Upper lobe of left lung (tissue), 6 donors: ENCODE measurements around the gene MIPOL1. TPM values are rescaled to one million over a fixed set of nuclear protein-coding genes. Genes with fewer than 3 reads are reported as not detected.

Source experiments
- ATAC-seq, 2 donors: fragments of 200-7000 bp; cut with Tn5 transposase; one replicate each; pipeline ENCODE4 v1.9.1; 2022; ENCODE audit warnings: mild to moderate bottlenecking in 2 of 2, moderate library complexity in 2 of 2; ENCODE audit not compliant: low FRiP score in 2 of 2
- DNase-seq, 2 donors: peaks; one replicate each; pipeline ENCODE4 v3.0.0-alpha.2; 2019 to 2020
- H3K27ac ChIP-seq, 4 donors: fragments of 200-600 bp; sonication (generic); one replicate each; pipeline ENCODE4 v1.5.1; 2016 to 2019
- H3K27me3 ChIP-seq, 4 donors: fragments of 200-600 bp; sonication (generic); one replicate each; pipeline ENCODE4 v1.5.1; 2017 to 2019
- H3K36me3 ChIP-seq, 4 donors: fragments of 200-600 bp; sonication (generic); one replicate each; pipeline ENCODE4 v1.5.1; 2016 to 2019
- H3K4me1 ChIP-seq, 4 donors: fragments of 200-600 bp; sonication (generic); one replicate each; pipeline ENCODE4 v1.5.1; 2018 to 2019
- H3K4me3 ChIP-seq, 4 donors: fragments of 200-600 bp; sonication (generic); one replicate each; pipeline ENCODE4 v1.5.1; 2017 to 2019; ENCODE audit warnings: mild to moderate bottlenecking in 2 of 4, moderate library complexity in 1 of 4
- H3K9me3 ChIP-seq, 4 donors: fragments of 200-600 bp; sonication (generic); one replicate each; pipeline ENCODE4 v1.5.1; 2018 to 2019
- CTCF ChIP-seq, 6 experiments: fragments of 450-650 bp in 4 of 6; fragments of 200-600 bp in 2 of 6; sonication (generic) in 2 of 6; IDR thresholded peaks; one replicate each; pipeline ENCODE4 v1.5.1; 2016 to 2019; ENCODE audit warnings: antibody characterized with exemption in 6 of 6
- EP300 ChIP-seq, 4 donors: sonication (generic); formaldehyde crosslinking; IDR thresholded peaks; one replicate each; pipeline ENCODE4 v1.5.1; 2017; ENCODE audit warnings: antibody characterized with exemption in 4 of 4, control low read depth in 2 of 4
- POLR2A ChIP-seq, 4 donors: fragments of 450-650 bp; IDR thresholded peaks; one replicate each; pipeline ENCODE4 v1.5.1; 2016 to 2017; ENCODE audit warnings: antibody characterized with exemption in 4 of 4, mild to moderate bottlenecking in 2 of 4
- POLR2AphosphoS5 ChIP-seq, 2 donors: sonication (generic); formaldehyde crosslinking; IDR thresholded peaks; one replicate each; pipeline ENCODE4 v1.5.1; 2017; ENCODE audit warnings: antibody characterized with exemption in 2 of 2
- WGBS, 2 donors: methylation state at CpG; one replicate each; pipeline ENCODE4 v1.1.5; 2017 to 2018; 5-methylcytosine and 5-hydroxymethylcytosine counted together
- total RNA-seq, 6 donors: library from RNA; depleted of rRNA in 4 of 6; stranded (reverse); fragments of >200 nt in 4 of 6; gene quantifications; one replicate each; pipeline versions ENCODE4 v1.1.0 to v1.2.1, GENCODE V29; 2016 to 2021
- donor health status: DM: no; HTN: no; CAD: no; lungs with moderate emphysema.
- donor health status: DM: no; HTN: yes; CAD: no; lungs with severe emphysema.

Gene MIPOL1
- total RNA-seq, 6 donors from 2014 or later, result 4.1 to 32.6 (median 8.4) TPM

DNA sequence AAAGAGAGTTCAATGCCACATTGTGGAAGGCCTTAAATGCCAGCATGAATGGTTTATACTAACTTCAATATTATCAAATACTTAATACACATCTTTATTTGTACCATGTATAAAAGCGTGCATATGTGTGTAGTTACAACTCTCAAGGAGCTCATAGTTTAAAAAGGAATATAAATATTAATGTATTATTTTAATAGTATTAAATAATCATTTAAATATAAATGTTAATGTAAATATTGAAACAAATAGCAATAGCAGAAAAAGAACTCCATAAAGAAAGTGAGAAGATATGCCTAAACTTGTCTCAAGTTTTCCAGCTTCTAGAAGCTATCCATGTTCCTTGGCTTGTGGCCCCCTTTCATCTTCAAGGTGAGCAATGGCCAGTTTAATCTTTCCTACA is 215.3 kb downstream of the MIPOL1 start:
- DNase-seq (no peak), ATAC-seq (no peak)
- Histone ChIP-seq H3K27ac (no peak overlapping the region), H3K36me3 (no peaks in the 10 kb centered on the region), H3K27me3 (no peaks in the 10 kb centered on the region), H3K4me1 (no peaks in the 10 kb centered on the region), H3K9me3 (no peaks in the 10 kb centered on the region), H3K4me3 (no peak overlapping the region)
- WGBS, 2 donors, result 87 to 89% methylated on average over 1 of the region's 1 CpG
- TF ChIP-seq POLR2A (IDR thresholded peaks at IDR 0.05) (no peak), CTCF (IDR thresholded peaks at IDR 0.05) (no peak), EP300 (IDR thresholded peaks at IDR 0.05) (no peak)

GRCh38 chr14:37413504-37414003 is 215.8 kb downstream of the MIPOL1 start:
- no peak overlapping the region for H3K27ac ChIP-seq
- H3K4me1 ChIP-seq, result no peaks in the 10 kb centered on the region
- H3K27me3 ChIP-seq, result no peaks in the 10 kb centered on the region
- no peak overlapping the region for H3K4me3 ChIP-seq
- no peak for DNase-seq
- no peaks in the 10 kb centered on the region for H3K36me3 ChIP-seq
- no peak for ATAC-seq
- no peaks in the 10 kb centered on the region for H3K9me3 ChIP-seq
- WGBS, 2 donors, result 92 to 94% methylated on average over 3 of the region's 3 CpGs
- TF ChIP-seq POLR2AphosphoS5 (IDR thresholded peaks at IDR 0.05) (no peak), CTCF (IDR thresholded peaks at IDR 0.05) (no peak), POLR2A (IDR thresholded peaks at IDR 0.05) (no peak), EP300 (IDR thresholded peaks at IDR 0.05) (no peak)

GRCh38 chr14:37416264-37416663 is 218.5 kb downstream of the MIPOL1 start:
- H3K27ac ChIP-seq, result no peak overlapping the region
- H3K9me3 ChIP-seq, result no peaks in the 10 kb centered on the region
- no peak for ATAC-seq
- DNase-seq, result no peak
- H3K4me3 ChIP-seq, result no peak overlapping the region
- no peaks in the 10 kb centered on the region for H3K36me3 ChIP-seq
- no peaks in the 10 kb centered on the region for H3K4me1 ChIP-seq
- H3K27me3 ChIP-seq, result no peaks in the 10 kb centered on the region
- 91 to 96% methylated on average over 2 of the region's 2 CpGs for WGBS, 2 donors
- TF ChIP-seq EP300 (IDR thresholded peaks at IDR 0.05) (no peak), POLR2AphosphoS5 (IDR thresholded peaks at IDR 0.05) (no peak), POLR2A (IDR thresholded peaks at IDR 0.05) (no peak), CTCF (IDR thresholded peaks at IDR 0.05) (no peak)

- H3K4me3 ChIP-seq, result no peak overlapping the region
- no peaks in the 10 kb centered on the region for H3K9me3 ChIP-seq
- H3K4me1 ChIP-seq, result no peaks in the 10 kb centered on the region
- H3K27ac ChIP-seq, result no peak overlapping the region
- H3K36me3 ChIP-seq, result no peaks in the 10 kb centered on the region
- ATAC-seq (no peak), DNase-seq (no peak)
- no peak for TF ChIP-seq EP300 (IDR thresholded peaks at IDR 0.05)
- TF ChIP-seq POLR2AphosphoS5 (IDR thresholded peaks at IDR 0.05), result no peak
- no peak for TF ChIP-seq CTCF (IDR thresholded peaks at IDR 0.05)
- no peak for TF ChIP-seq POLR2A (IDR thresholded peaks at IDR 0.05)
- 81 to 83% methylated on average over 1 of the region's 1 CpG for WGBS, 2 donors
- no peaks in the 10 kb centered on the region for H3K27me3 ChIP-seq
Measured at GRCh38 chr14:37417151-37417550, 219.4 kb downstream of the MIPOL1 start.

DNA sequence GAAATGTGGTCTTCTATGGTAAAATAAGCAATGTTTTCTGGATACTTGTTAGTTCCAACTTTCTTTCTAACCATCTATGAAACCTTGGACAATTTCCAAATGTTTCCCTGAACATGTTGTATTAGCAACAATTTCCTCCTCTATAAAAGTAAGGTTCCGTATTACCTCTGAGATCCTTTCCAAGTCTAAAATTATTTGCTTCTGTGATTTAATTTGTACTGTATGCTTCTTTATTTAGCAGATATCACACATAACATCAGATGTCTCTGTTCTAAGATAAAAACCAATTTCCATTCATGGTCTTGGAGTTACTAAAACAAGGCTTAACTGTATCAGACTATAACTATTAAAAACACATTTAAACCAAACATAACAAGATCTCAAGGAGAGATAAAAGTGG is 220.1 kb downstream of the MIPOL1 start:
- ATAC-seq (no peak), DNase-seq (no peak)
- Histone ChIP-seq H3K36me3 (no peaks in the 10 kb centered on the region), H3K27ac (no peak overlapping the region), H3K4me3 (no peak overlapping the region), H3K27me3 (no peaks in the 10 kb centered on the region), H3K9me3 (no peaks in the 10 kb centered on the region), H3K4me1 (no peaks in the 10 kb centered on the region)
- WGBS, 2 donors, result 70 to 78% methylated on average over 1 of the region's 1 CpG
- TF ChIP-seq EP300 (IDR thresholded peaks at IDR 0.05) (no peak), CTCF (IDR thresholded peaks at IDR 0.05) (no peak), POLR2A (IDR thresholded peaks at IDR 0.05) (no peak), POLR2AphosphoS5 (IDR thresholded peaks at IDR 0.05) (no peak)
